HG03064 (cell line): ENCODE data around the gene ABRACL.
"Not testable (repeated sequence)": the region's sequence is repeated elsewhere in the genome, so short reads cannot be mapped to it uniquely, and the experiment has no call there.

Experiments used
- ATAC-seq: cut with Tn5 transposase; IDR thresholded peaks from one replicate; pipeline ENCODE4 v1.9.1; 2021; ENCODE audit warnings: low read depth; ENCODE audit not compliant: unreplicated experiment

ABRACL gene

DNA sequence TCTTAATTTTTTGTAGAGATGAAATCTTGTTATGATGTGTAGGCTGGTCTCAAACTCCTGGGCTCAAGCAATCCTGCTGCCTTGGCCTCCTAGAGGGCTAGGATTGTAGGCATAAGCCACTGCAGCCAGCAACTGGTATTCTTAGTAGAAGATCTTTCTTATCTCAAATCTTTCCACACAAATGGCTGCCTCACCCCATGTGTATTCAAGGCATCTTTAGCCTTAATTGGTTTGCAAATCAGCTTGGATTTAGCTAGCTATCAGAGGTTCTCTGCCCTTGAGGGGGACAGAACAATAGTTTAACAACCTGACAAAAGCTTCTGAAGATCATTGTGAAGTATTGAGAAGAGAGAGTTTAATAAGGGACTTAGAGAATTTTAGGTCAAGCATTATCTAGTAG is 17.9 kb upstream of the ABRACL start:
- ATAC-seq: no peak

DNA sequence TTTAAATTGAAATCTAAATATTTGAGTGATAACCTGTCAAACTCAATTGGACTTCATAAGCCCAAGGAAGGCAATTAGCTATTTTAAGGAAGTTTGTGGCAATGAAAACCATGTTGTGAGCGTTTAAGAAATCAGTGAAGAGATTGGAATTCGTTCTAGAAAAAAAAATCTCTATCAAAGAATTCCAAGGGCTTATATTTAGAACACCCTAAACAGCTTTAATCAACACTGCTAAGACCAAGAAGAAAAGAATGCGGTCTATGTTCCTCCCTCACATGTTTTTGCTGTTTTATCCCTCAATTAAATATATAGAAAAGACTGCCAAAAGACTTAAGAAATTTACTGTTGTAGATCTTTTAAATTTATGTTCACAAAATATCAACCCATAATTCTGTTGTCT is 16.6 kb upstream of the ABRACL start:
- no peak for ATAC-seq

DNA sequence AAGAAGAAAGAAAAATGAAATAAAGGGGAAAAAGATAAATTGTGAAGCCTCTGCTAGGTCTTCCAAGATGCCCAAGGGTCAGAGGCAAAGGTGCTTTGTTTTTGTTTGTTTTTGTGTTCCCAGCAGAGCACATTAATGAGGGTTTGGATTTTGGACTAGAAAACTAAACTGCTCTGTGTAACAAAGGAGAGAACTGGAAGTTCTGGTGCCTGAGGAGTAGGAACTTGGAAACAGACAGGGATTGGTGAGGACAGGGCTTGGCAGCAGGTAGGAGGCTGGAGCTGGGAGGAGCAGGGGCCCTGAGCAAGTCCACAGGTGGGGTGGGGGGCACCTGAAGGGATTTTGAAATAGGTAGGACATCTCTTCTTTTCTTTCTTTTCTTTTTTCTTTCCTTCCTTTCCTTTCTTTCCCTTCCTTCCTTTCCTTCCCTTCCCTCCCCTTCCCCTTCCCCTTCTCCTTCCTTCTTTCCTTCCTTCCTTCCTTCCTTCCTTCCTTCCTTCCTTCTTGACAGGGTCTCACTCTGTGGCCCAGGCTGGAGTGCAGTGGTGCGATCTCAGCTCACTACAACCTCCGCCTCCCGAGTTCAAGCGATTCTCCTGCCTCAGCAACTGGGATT is 15.3 kb upstream of the ABRACL start:
- no peak for ATAC-seq

DNA sequence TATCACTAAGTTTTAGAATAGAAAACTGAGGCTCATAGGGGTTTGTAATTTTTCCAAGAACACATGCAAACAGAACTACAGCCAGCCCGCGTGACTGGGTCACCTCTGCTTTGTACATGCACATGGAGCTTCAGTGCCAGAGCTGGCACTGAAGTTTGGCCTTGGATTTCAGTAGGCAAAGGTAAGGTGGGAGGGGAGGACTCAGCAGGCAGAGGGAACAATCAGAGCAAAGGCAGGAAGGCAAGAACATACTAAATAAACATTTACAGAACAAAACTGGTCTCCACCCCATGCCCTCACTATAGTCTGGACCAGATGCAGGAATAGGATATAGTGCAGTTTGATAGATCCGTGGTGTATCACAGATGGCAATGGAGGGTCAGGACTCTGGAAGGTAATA is 13.6 kb upstream of the ABRACL start:
- ATAC-seq: no peak

DNA sequence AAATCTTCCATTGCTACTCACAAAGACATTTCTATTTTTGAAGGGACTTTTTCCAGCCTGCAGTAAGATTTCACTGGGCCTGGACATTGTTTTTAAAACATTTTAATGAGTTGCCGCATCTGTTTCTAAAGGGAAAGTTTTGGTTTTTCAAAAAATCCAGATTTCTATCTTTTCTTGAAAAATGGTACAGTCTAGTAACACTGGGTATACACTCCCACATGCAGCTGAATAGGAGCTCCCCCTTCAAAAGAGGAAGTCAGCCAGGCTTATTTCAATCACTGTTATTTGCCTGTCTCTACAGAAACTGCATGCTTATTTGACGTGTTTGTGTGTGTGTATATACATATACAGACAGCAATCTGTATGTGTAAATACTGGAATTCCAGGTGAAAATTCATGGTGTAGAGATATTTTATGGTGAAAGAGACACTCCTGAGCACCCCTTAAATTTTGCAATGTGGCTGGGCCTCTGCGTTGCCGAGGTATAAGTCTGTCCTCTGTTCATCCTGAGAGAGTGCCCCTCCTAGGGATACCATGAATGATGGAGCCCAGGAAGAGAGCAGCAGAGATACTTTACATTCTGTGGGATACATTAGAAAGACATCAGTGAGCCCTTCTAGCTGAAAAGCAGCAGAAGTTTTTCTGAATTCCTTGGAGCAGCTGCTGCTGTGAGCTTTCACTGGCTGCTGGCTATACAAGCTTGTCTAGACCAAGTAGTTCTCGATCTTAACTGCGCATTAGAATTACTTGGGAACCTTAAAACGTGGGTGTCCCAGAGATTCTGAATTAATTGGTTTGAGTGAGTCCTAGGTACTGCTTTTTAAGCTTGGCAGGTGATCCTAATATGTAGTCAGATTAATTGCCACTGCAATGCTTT is 12.0 kb upstream of the ABRACL start:
- ATAC-seq: no peak

DNA sequence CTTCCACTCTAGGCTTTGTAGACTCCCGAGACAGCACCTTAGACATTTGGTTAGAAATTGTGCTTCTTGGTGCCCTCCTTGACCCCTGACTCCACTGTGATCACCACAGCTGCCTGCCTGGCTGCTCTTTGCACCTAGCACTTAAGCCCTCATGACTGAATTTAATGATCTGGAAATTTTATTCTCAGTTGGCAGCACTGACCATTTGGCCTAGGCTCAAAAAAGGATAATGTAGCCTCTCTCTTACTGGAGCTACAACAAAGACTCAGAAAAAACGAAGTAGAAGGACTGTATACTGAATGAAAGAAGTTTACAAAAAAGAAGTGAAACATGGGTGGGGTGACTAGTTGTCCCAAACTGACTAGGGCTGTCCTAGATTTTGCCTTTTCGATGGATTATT is 11.3 kb upstream of the ABRACL start:
- no peak for ATAC-seq

DNA sequence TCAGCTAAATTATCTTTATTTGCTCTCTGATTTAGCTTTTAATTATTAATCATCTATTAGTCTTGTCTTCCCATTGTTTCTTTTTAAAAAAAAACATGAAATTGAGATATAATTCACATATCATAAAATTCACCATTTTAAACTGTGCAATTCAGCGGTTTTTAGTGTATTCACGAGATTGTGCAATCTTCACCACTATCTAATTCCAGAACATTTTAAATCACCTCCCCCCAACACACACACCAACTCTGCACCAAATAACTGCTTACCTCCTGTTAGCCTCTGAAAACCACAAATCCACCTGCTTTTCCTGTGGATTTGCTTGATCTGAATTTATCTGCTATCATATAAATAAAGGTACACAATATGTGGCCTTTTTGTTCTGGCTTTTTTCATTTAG is 8.8 kb upstream of the ABRACL start:
- no peak for ATAC-seq

DNA sequence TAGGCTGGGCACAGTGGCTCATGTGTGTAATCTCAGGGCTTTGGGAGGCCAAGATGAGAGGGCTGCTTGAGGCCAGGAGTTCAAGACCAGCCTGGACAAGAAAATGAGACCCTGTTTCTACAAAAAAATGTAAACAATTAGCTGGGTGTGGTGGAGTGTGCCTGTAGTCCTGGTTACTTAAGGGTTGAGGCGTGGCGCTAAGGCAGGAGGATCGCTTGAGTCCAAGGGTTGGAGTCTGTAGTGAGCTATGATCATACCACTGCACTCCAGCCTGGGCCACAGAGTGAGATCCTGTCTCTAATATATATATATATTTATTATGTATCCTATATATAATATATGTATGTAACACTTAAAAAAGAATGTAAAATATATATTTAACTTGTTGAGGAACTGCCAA is 7.9 kb upstream of the ABRACL start:
- ATAC-seq: no peak

DNA sequence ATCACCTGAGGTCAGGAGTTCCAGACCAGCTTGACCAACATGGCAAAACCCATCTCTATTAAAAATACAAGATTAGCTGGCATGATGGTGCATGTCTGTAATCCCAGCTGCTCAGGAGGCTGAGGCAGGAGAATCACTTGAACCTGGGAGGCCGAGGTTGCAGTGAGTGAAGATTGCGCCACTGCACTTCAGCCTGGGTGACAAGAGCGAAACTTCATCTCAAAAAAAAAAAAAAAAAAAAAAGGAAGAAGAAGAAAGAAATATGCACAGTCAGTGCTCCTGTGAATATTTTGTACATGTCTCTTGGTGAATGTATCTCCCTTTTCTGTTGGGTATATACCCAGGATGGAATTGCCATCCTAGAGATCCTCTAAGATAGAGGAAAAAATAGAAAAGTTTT is 3.1 kb upstream of the ABRACL start:
- ATAC-seq: not testable (repeated sequence)

DNA sequence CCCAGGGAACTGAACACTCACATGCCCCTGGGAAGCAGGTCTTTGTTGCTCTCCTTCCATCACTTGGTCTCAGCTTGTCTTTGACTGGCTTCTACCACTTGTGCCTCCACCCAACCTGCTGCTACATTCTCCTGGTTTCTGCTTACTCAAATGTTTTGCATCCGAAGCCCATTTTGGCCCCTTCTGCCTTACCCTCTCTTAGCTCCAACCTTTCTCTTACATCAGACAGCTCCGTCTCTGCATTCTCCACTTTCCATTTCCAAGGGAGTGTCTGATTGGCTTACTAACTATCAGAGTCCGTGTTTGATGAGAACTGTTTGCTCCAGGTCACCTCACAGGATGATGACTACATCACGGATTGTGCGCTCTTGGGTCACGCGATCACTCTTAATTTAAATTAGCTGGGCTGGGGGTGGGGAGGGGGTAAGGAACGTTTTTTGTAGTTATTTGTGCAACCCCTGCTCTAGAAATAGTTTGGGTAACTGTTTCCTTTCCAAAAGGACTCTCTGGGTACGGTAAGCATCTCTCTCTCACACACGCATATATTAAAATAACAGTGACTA is 844 bp upstream of the ABRACL start:
- ATAC-seq: peak; percentile 24

DNA sequence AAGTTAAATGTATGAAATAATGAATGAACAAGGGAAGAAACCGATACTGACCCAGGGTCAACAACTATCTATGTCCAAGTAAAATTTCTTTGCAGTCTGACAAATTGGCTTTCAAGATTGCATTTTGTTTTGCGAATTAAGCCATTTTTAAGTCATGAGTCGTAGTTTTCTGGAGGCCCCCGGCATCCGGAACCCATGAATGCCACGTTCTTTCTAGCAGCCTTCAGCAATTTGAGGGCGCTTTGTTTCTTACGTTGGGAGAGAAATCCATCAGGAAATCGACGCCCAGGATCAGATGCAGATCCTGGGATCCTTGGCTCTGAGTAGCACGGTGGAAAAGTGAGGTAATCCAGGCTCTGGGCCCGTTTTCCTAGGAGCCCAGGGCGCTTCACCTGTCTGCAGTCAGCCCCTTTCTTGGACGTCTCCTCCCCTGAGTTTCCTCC is 309 bp upstream of the ABRACL start:
- ATAC-seq: peak; percentile 3

DNA sequence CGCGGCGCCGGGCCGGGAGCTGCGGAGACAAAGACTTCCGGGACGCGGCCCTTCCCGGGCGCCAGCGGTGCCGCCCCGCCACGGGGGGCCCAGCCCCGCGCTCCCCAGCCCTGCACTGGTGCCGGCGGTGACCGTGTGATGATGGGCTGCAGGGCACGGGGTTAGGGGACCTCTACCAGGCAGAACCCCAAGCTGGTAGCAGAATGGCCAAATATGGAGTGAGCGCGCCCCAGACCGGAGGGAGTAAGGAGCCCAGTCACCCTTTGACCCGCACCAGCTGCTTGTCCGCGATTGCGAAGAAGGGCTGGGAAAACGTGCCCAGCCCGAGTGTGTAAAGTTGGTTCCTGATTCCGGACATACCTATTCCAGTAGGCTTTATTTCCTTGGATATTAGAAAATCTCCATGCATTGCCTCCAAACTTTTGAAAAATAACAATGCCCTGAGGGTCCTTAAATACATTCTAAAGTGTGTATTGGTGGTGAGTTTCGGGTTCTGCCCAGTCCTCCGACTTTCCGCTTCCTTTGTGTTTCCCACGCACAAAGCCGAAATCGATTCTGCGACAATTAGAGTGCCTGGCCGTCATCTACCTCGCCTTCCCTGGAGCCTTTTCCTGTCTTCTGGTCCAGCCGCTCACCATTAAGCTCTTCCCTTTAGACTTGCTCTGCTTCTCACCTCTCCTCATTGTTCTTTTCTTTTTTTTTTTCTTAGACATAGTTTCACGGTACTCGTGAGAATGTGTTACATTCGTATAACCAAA is 1.1 kb downstream of the ABRACL start:
- ATAC-seq: peak; percentile 27

DNA sequence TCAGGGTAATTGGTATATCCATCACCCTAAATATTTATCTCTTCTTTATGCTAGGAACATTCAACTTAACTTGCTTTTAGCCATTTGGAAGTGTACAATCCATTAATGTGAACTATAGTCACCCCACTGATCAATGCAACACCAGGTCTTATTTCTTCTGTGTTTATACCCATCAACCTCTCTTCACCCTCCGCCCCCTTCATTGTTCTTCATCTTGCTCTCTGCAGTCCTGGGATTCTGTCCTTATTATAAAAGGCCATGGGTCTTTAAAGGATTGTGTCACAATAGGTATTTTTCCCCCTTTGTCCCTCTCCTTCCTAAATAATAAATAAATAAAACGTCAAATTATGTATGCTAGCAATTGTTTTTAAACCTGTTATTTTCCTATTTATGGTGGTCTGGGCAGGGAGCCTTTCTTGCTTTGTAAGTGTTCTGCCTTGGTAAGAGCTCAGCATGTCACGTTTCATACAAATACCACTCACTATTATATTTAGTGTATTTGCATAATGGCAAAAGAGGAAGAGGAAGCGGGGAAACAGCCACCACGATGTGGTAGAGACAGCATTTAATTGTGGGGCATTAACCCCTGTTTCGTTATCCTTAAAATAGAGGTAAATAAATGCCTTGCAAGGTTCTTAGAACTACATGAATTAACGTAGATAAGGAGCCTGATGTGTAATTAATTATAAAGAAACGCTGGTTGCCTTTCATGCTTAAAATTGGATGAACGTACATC is 1.9 kb downstream of the ABRACL start:
- peak; percentile 52 for ATAC-seq

DNA sequence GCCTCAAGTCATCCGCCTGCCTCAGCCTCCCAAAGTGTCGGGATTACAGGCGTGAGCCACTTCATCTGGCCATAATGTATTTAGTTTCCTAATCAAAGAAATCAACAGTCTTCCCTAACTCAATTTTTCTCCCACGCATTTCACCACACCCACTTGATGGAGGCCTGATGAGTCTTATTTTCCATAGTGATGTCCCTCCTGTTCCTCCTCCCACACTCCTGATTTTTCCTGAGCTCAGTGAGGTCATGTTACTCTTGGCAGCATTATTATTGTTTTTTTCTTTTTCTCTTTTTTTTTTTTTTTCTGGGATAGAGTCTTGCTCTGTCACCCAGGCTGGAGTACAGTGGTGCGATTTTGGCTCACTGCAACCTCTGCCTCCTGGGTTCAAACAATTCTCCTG is 8.9 kb downstream of the ABRACL start:
- no peak for ATAC-seq

DNA sequence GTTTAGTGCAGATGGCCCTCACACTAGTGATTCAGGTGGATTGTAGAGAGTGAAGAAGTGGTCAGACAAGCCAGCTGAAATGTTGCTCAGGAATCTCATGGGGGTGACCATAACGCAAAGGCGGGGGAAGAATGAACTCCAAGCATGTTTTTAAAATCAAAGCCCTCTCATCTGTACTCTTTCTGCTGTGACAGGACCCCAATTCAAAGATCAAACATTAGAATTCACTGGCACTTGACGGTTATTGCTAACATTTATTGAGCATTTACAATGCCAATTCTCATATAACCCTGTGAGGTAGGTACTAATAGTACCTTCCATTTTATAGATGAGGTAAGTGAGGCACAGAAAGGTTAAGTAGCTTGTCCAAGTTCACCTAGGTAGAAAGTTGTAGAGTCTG is 15.7 kb downstream of the ABRACL start:
- ATAC-seq: no peak

DNA sequence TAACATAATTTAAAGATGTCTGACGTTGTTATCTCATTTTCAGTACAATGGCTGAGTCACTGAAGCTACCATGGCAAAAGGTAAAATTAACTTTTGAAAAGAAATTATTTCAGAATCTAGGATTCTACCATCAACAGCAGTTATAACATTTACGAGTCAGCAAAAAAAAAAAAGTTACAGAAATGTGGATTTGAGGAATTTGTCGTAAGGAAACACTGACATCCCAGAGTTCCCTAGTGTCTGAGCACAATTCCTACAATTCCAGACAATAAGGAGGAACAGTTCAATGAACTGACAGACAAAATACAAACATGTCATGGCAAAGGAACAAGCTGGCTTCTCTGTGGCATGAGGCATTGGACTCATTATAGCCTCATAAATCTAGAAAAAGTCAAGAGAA is 19.1 kb downstream of the ABRACL start:
- ATAC-seq: no peak

DNA sequence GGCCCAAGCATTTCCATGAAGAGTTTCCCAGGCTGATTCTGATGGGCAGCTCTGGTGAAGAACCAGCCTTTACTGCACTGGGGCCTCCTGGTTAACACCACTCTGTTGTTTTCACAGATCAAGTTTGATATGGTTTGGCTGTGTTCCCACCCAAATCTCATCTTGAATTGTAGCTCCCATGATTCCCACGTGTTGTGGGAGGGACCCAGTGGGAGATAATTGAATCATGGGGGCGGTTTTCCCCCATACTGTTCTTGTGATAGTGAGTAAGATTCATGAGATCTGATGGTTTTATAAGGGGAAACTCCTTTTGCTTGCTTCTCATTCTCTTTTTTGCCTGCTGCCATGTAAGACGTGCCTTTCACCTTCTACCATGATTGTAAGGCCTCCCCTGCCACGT is 20.4 kb downstream of the ABRACL start:
- not testable (repeated sequence) for ATAC-seq

DNA sequence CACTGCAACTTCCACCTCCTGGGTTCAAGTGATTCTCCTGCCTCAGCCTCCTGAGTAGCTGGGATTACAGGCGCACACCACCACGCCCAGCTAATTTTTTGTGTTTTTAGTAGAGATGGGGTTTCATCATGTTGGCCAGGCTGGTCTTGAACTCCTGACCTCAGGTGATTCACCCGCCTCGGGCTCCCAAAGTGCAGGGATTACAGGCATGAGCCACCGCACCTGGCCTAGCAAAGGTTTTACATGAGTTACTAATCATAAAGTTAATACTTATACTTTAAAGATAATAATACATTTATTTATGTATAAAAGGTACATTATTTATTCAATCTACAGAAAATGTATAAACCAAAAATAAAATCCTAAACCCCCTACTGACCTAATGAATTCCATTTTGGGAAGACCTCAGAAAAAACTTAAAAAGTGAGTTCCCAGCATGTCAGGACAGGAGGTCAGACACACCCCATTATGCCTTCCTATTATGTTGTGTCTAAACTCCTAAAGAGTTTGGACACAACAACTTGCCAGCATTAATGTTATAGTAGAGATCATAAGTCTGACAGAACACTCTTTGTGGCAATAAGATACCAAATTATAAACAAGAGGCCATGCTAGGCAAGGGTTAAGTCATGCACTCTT is 21.7 kb downstream of the ABRACL start:
- not testable (repeated sequence) for ATAC-seq

DNA sequence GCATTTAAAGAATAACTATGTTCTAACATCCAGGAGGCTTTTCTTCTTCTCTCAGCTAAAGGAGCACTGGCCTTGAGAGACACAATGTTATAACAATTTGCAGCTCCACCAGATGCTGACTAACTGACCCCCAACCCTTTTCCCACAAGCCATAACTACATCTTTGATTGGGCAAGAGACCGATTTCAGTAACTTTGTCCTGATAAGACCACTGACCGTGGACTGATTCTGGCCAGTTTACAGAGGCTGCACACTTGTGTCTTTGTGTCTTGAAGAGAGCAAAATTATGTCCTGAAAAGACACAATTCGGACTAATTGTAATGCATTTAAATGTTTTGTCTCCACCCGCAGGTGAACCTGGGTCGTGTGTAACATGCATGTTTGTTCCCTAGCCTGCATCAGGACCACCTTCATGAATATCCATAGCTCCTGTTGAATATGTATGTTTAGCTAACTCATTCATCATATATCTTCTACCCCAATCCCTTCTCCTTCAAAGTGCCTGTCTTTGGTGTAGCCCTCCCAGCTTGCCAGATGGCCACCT is 22.3 kb downstream of the ABRACL start:
- ATAC-seq: no peak
